Left ventricle myocardium superior (tissue), 1 donor: ENCODE data around the gene CFAP58. TPM values are rescaled to one million over a fixed set of nuclear protein-coding genes. Genes with fewer than 3 reads are reported as not detected.

Experiments used
- ATAC-seq: fragments of 200-7000 bp; cut with Tn5 transposase; one replicate; pipeline ENCODE4 v1.9.1; 2020; ENCODE audit warnings: mild to moderate bottlenecking, moderate library complexity
- DNase-seq: peaks from one replicate; pipeline ENCODE4 v3.0.0-alpha.2; 2020
- intact Hi-C: fragments of 100-400 bp; cut with micrococcal nuclease; formaldehyde crosslinking; loops from one replicate; pipeline ENCODE4 v1.11.0; 2022
- total RNA-seq: library from RNA; stranded (reverse); fragmentation: NEBNext Ultra II Directional; extraction: Animal tissue kit (Norgen Biotek cat#: 25700); gene quantifications from one replicate; pipeline ENCODE4 v1.2.1, GENCODE V29; 2021
- donor health status: DM: no; HTN: yes; CAD: no; lungs with severe emphysema.

CFAP58 gene
- total RNA-seq, 1 donor from 2014 or later: 1.2 TPM

- intact Hi-C loops: no loop called here
- peak; percentile 10 for ATAC-seq
- no peak for DNase-seq
Observed at GRCh38 chr10:104318810-104319741, 34.6 kb upstream of the CFAP58 start.

GRCh38 chr10:104321226-104321625 is 32.4 kb upstream of the CFAP58 start:
- ATAC-seq: peak; percentile 63
- DNase-seq: peak; percentile 74
- intact Hi-C loops: no loop called here

GRCh38 chr10:104321725-104322415 is 31.8 kb upstream of the CFAP58 start:
- intact Hi-C loops: no loop called here
- DNase-seq (no peak), ATAC-seq (peak; percentile 1)

GRCh38 chr10:104322416-104322782 is 31.2 kb upstream of the CFAP58 start:
- ATAC-seq (peak; percentile 28), DNase-seq (peak; percentile 51)
- intact Hi-C loops: no loop called here

- ATAC-seq: no peak
- no peak for DNase-seq
- intact Hi-C loops: no loop called here
Observed at GRCh38 chr10:104323085-104323484, 30.5 kb upstream of the CFAP58 start.

- intact Hi-C loops: no loop called here
- no peak for ATAC-seq
Observed at GRCh38 chr10:104323760-104324201, 29.9 kb upstream of the CFAP58 start.

GRCh38 chr10:104324221-104324686 is 29.4 kb upstream of the CFAP58 start:
- intact Hi-C loops: no loop called here
- ATAC-seq (no peak), DNase-seq (peak; percentile 54)

More at GRCh38 chr10:104323760-104324201, 29.9 kb upstream of the CFAP58 start:
- no peak for DNase-seq

GRCh38 chr10:104324931-104325330 is 28.7 kb upstream of the CFAP58 start:
- intact Hi-C loops: no loop called here
- DNase-seq: no peak
- no peak for ATAC-seq

- peak; percentile 71 for DNase-seq
- ATAC-seq: peak; percentile 2
Observed at GRCh38 chr10:104325436-104326435, 27.9 kb upstream of the CFAP58 start.

GRCh38 chr10:104326991-104327610 is 26.5 kb upstream of the CFAP58 start:
- DNase-seq: no peak
- intact Hi-C loops: no loop called here
- ATAC-seq: no peak

More at GRCh38 chr10:104325436-104326435, 27.9 kb upstream of the CFAP58 start:
- intact Hi-C loops: no loop called here

GRCh38 chr10:104327745-104328645 is 25.6 kb upstream of the CFAP58 start:
- DNase-seq (peak; percentile 73), ATAC-seq (no peak)
- intact Hi-C loops: no loop called here

- DNase-seq (no peak), ATAC-seq (no peak)
- intact Hi-C loops: no loop called here
Observed at GRCh38 chr10:104328646-104328895, 25.1 kb upstream of the CFAP58 start.

- intact Hi-C loops: no loop called here
- ATAC-seq (peak; percentile 16), DNase-seq (peak; percentile 61)
Observed at GRCh38 chr10:104328896-104329710, 24.5 kb upstream of the CFAP58 start.

- intact Hi-C loops: no loop called here
- ATAC-seq: peak; percentile 6
- no peak for DNase-seq
Observed at GRCh38 chr10:104329735-104330134, 23.9 kb upstream of the CFAP58 start.

- ATAC-seq (peak; percentile 27), DNase-seq (peak; percentile 71)
- intact Hi-C loops: no loop called here
Observed at GRCh38 chr10:104330168-104331110, 23.2 kb upstream of the CFAP58 start.
